Measurements from ENCODE around the gene NEK6. TPM values are rescaled to one million over a fixed set of nuclear protein-coding genes. Genes with fewer than 3 reads are reported as not detected.

NEK6 gene
- total and polyA plus RNA-seq, 9 of the 15 experiments (the other 6 are each of a cell fraction or from before 2014, with no cell fraction given), result 3.1 to 19.0 (median 8.4) TPM

DNA sequence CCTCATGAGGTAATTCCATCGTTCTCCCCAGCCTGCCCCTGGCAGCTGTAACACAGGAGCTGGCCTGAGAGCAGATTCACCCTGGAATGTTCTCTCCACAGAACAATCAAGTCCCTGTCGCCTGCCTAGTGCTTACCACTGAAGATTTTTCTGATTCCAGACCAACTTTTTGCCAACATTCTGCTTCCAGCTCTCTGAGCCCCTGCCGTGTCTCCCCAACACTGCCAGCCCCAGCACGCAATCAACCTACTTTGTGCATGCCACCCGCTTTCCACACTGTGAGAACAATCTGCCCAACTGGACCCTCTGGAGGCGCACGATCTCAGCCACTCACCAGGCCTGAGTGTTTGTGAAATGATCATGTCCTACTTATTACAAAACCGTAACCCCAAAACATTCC lies 94.9 kb downstream of the NEK6 start:
- ChIA-PET CTCF (ENCODE audit: low intra/inter-chr PET ratio) (no interaction called here), POLR2A (interaction anchor here (1.2 kb wide), 1 partner anchor 25 kb away, joined by 4 read pairs; no protein-coding TSS in a partner anchor)
- DNase-seq (ENCODE audit: extremely low read depth in 1 of 4, low spot score in 3 of 4), result no peak
- Histone ChIP-seq H3K4me2 (ENCODE audit: insufficient read depth, low read length) (no peak overlapping the region), H3K9ac (ENCODE audit: insufficient read depth in 1 of 2, low read depth in 2 of 2, low read length in 2 of 2) (no peak overlapping the region), H4K20me1 (replicated peaks; ENCODE audit: control insufficient read depth, insufficient read depth, low read length) (peaks cover 7% of the 10 kb centered on the region), H3K4me1 (replicated peaks in 1 of 2; ENCODE audit: control insufficient read depth in 2 of 2, insufficient read depth in 2 of 2, low read length in 2 of 2) (peaks cover 0 to 14% of the 10 kb centered on the region in 2 experiments; a peak in 3 of 5 replicates), H3K9me3 (replicated peaks; ENCODE audit: control insufficient read depth, insufficient read depth, low read depth, low read length) (no peaks in the 10 kb centered on the region), H3K4me3 (no peak overlapping the region), H2AFZ (ENCODE audit: low read depth, low read length) (no peak overlapping the region), H3K9me1 (ENCODE audit: control insufficient read depth, insufficient read depth, low read length) (peaks cover 3% of the 10 kb centered on the region), H3K36me3 (ENCODE audit: control insufficient read depth, insufficient read depth, low read length) (peaks cover 95% of the 10 kb centered on the region), H3K79me2 (ENCODE audit: control insufficient read depth, insufficient read depth, low read length) (peaks cover 7% of the 10 kb centered on the region), H3K27ac (ENCODE audit: extremely low read depth, low read depth, low read length) (no peak overlapping the region), H3K27me3 (ENCODE audit: control insufficient read depth in 2 of 2, insufficient read depth in 2 of 2, low read length in 2 of 2) (no peaks in the 10 kb centered on the region)
- ATAC-seq, result no peak
- no TSS peak for BruUV-seq (replicated peaks)
- TF ChIP-seq TEAD4 (IDR thresholded peaks at IDR 0.05; ENCODE audit: low read length) (no peak), TEAD4 (CRISPR knock-in tag; IDR thresholded peaks at IDR 0.05; ENCODE audit: borderline replicate concordance) (no peak), CBFA2T2 (conservative IDR thresholded peaks at IDR 0.05) (no peak)
- TF ChIP-seq, protein P1, sequence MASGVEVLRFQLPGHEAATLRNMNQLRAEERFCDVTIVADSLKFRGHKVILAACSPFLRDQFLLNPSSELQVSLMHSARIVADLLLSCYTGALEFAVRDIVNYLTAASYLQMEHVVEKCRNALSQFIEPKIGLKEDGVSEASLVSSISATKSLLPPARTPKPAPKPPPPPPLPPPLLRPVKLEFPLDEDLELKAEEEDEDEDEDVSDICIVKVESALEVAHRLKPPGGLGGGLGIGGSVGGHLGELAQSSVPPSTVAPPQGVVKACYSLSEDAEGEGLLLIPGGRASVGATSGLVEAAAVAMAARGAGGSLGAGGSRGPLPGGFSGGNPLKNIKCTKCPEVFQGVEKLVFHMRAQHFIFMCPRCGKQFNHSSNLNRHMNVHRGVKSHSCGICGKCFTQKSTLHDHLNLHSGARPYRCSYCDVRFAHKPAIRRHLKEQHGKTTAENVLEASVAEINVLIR (CRISPR knock-in tag; IDR thresholded peaks at IDR 0.05), result no peak
- FAIRE-seq, result no peak
- intact Hi-C loops (cut with micrococcal nuclease) (no loop called here), in situ Hi-C loops (cut with MboI) (no loop called here)
- WGBS (ENCODE audit: insufficient coverage, low coverage, missing lambda C conversion rate), result 93% methylated on average over 8 of the region's 8 CpGs

DNA sequence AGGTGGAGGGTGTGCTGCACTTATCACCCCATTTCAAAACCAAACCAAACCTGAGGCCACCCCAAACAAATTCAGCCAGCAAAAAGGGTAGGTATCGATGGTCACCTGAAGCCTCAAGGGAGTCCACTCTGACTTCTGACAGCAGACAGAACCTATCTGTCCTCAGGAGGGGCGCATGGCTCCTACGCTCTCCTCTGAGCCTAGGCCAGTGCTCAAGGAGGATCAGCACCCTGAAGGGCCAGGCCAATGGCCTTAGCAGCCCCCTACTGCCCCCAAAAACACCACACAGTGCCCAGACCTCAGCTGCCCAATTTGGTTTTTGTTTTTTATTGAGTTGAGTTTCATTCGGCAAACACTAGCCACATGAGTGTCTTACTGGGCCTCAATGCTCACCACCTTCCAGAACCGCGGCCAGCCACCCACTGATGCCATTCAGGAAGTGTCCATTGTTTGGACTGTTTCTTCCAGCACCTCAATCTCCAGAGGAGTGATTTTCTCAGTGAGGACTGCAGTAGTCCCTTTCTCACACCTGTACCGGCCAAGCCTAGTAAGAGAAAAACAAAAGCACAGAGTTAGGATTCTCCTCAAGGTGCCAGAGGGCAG lies 95.5 kb downstream of the NEK6 start:
- H3K36me3 ChIP-seq (ENCODE audit: control insufficient read depth, insufficient read depth, low read length), result peaks cover 94% of the 10 kb centered on the region
- H3K4me1 ChIP-seq (replicated peaks in 1 of 2; ENCODE audit: control insufficient read depth in 2 of 2, insufficient read depth in 2 of 2, low read length in 2 of 2), result peaks cover 0 to 9% of the 10 kb centered on the region in 2 experiments; a peak in 2 of 5 replicates
- H3K79me2 ChIP-seq (ENCODE audit: control insufficient read depth, insufficient read depth, low read length), result peaks cover 13% of the 10 kb centered on the region
- intact Hi-C loops (cut with micrococcal nuclease) (no loop called here), in situ Hi-C loops (cut with MboI) (no loop called here)
- peaks cover 10% of the 10 kb centered on the region for H4K20me1 ChIP-seq (replicated peaks; ENCODE audit: control insufficient read depth, insufficient read depth, low read length)
- no peak overlapping the region for H2AFZ ChIP-seq (ENCODE audit: low read depth, low read length)
- H3K9ac ChIP-seq (ENCODE audit: insufficient read depth in 1 of 2, low read depth in 2 of 2, low read length in 2 of 2), result no peak overlapping the region
- H3K27ac ChIP-seq (ENCODE audit: extremely low read depth, low read depth, low read length), result no peak overlapping the region
- no peak for ATAC-seq
- no peak overlapping the region for H3K4me2 ChIP-seq (ENCODE audit: insufficient read depth, low read length)
- POLR2A ChIA-PET, result interaction anchor here (1.2 kb wide), 1 partner anchor 25 kb away, joined by 4 read pairs; no protein-coding TSS in a partner anchor
- H3K4me3 ChIP-seq, result no peak overlapping the region
- no peaks in the 10 kb centered on the region for H3K27me3 ChIP-seq (ENCODE audit: control insufficient read depth in 2 of 2, insufficient read depth in 2 of 2, low read length in 2 of 2)
- no peak for FAIRE-seq
- H3K9me3 ChIP-seq (replicated peaks; ENCODE audit: control insufficient read depth, insufficient read depth, low read depth, low read length), result no peaks in the 10 kb centered on the region
- no TSS peak for BruUV-seq (replicated peaks)
- TF ChIP-seq ZNF146 (CRISPR knock-in tag; IDR thresholded peaks at IDR 0.05; ENCODE audit: unreplicated experiment), result no peak
- 0 out of 2 replicates have a peak, but pooled peaks have one; percentile 7 for TF ChIP-seq POLR2A (conservative IDR thresholded peaks at IDR 0.05)
- no peak for DNase-seq (ENCODE audit: extremely low read depth in 1 of 4, low spot score in 3 of 4)
- CTCF ChIA-PET (ENCODE audit: low intra/inter-chr PET ratio), result no interaction called here
- 98% methylated on average over 7 of the region's 7 CpGs for WGBS (ENCODE audit: insufficient coverage, low coverage, missing lambda C conversion rate)
- H3K9me1 ChIP-seq (ENCODE audit: control insufficient read depth, insufficient read depth, low read length), result peaks cover 3% of the 10 kb centered on the region

All from K562 (cell line).